Thyroid gland (tissue), 4 donors: ENCODE results near the gene CAMTA1. TPM values are rescaled to one million over a fixed set of nuclear protein-coding genes. Genes with fewer than 3 reads are reported as not detected.

ENCODE experiments used
- DNase-seq, 2 donors: peaks; one replicate each; pipeline ENCODE4 v3.0.0-alpha.2; 2019
- H3K27ac ChIP-seq, 3 donors: fragments of 200-600 bp; sonication (generic); 1 replicate in 2 of 3; 2 replicates in 1 of 3; pipeline ENCODE4 v1.5.1; 2016 to 2019; ENCODE audit warnings: mild to moderate bottlenecking in 1 of 3, moderate library complexity in 1 of 3
- H3K27me3 ChIP-seq: fragments of 200-600 bp; sonication (generic); one replicate; pipeline ENCODE4 v1.5.1; 2019
- H3K36me3 ChIP-seq, 2 donors: fragments of 200-600 bp; sonication (generic); one replicate each; pipeline ENCODE4 v1.5.1; 2016 to 2019
- H3K4me1 ChIP-seq, 2 donors: fragments of 200-600 bp; sonication (generic); one replicate each; pipeline ENCODE4 v1.5.1; 2017 to 2019
- H3K4me3 ChIP-seq, 3 donors: fragments of 200-600 bp; sonication (generic); replicated peaks in 1 of 3; 1 replicate in 2 of 3; 2 replicates in 1 of 3; pipeline ENCODE4 v1.5.1; 2016; ENCODE audit warnings: mild to moderate bottlenecking in 1 of 3
- H3K9me3 ChIP-seq: fragments of 200-600 bp; sonication (generic); one replicate; pipeline ENCODE4 v1.5.1; 2017
- CTCF ChIP-seq, 6 experiments: fragments of 200-600 bp in 3 of 6; fragments of 450-650 bp in 3 of 6; sonication (generic) in 3 of 6; IDR thresholded peaks; one replicate each; pipeline ENCODE4 v1.5.1; 2016 to 2019; ENCODE audit warnings: antibody characterized with exemption in 6 of 6, mild to moderate bottlenecking in 2 of 6, inconsistent platforms in 1 of 6, moderate library complexity in 1 of 6
- POLR2A ChIP-seq, 2 donors: fragments of 450-650 bp; IDR thresholded peaks; one replicate each; pipeline ENCODE4 v1.6.1; 2017; ENCODE audit warnings: antibody characterized with exemption in 2 of 2, mild to moderate bottlenecking in 2 of 2, moderate library complexity in 1 of 2
- WGBS, 2 donors: methylation state at CpG; one replicate each; pipeline ENCODE4 v1.1.5; 2017; 5-methylcytosine and 5-hydroxymethylcytosine counted together
- intact Hi-C: fragments of 100-400 bp; cut with DNase I; formaldehyde crosslinking; loops from one replicate; pipeline ENCODE4 v1.15.1; 2023
- total RNA-seq, 4 donors: library from RNA; depleted of rRNA; stranded (reverse); fragments of >200 nt; gene quantifications; one replicate each; pipeline ENCODE4 v1.2.3, GENCODE V29; 2016

The CAMTA1 gene
- total RNA-seq, 4 donors from 2014 or later = 63.9 to 124 (median 101) TPM

DNA sequence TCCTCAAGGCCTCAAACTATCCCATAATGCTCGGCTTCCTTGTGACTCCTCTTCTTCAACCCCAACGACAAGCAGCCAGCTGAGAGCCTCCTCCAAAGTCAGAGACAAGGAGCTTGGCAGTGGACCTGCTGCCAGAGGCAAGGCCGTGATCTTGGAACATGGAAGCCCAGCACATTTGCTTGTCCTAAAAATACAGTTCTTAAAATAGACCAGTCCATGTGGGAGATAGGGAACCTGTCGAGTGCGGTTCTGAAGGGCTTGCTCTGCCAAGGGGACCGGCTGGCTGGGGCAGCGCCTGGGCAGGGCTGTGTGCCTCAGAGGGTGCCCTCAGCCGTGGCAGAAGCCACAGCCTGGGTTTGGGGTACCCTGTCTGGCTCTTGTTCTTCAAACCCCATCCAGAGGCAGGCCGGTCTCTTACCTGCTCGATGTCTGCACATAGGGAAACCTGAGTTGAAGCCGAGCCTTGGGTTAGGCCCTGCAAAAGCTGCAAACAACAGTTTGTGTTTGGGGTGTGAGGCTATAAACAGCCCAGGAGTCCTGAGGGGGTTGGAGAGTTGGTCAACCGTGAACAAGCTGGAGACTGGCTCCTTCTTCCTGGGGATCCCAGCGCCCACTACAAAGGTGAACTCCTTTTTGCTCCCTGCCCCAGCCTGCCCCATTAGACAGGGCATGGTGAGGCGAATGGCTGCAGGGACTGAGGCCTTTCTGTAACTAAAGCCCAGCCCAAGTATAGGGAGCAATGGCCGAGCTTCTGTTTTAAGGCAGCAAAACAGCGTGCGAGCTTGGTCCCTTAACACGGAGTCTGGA is 228.8 kb downstream of the CAMTA1 start:
- H3K4me1 ChIP-seq = no peaks in the 10 kb centered on the region
- no peaks in the 10 kb centered on the region for H3K36me3 ChIP-seq
- no peak overlapping the region for H3K4me3 ChIP-seq
- DNase-seq = peak in 1 of 2 donors; percentile 6
- no peaks in the 10 kb centered on the region for H3K9me3 ChIP-seq
- intact Hi-C loops = no loop called here
- 63 to 64% methylated on average over 14 to 16 of the region's 18 CpGs for WGBS, 2 donors
- H3K27ac ChIP-seq = no peak overlapping the region
- TF ChIP-seq POLR2A (IDR thresholded peaks at IDR 0.05) (no peak), CTCF (IDR thresholded peaks at IDR 0.05) (no peak)
- H3K27me3 ChIP-seq = no peaks in the 10 kb centered on the region

DNA sequence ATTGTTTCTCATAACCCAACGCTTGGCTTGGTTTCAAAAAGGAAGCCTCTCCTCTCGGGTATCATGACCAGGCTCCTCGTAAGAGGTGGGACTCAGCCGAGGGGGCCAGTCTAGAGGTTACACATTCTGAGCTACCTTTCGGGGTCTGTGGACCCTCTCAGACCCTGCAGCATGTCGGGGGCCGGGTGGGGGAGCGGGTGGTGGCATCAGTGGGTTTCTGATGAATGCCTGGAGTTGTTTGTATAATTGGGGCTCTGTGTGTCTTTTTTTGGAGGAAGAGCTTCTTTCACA is 229.3 kb downstream of the CAMTA1 start:
- H3K4me1 ChIP-seq = no peaks in the 10 kb centered on the region
- no peak for DNase-seq
- intact Hi-C loops = no loop called here
- no peaks in the 10 kb centered on the region for H3K36me3 ChIP-seq
- no peak overlapping the region for H3K4me3 ChIP-seq
- 51 to 73% methylated on average over 8 of the region's 8 CpGs for WGBS, 2 donors
- no peak for TF ChIP-seq POLR2A (IDR thresholded peaks at IDR 0.05)
- no peak for TF ChIP-seq CTCF (IDR thresholded peaks at IDR 0.05)
- no peak overlapping the region for H3K27ac ChIP-seq
- H3K27me3 ChIP-seq = no peaks in the 10 kb centered on the region
- no peaks in the 10 kb centered on the region for H3K9me3 ChIP-seq

- no peak for DNase-seq
- 72 to 86% methylated on average over 7 of the region's 7 CpGs for WGBS, 2 donors
Measured at GRCh38 chr1:7015022-7015421, 229.8 kb downstream of the CAMTA1 start.

DNA sequence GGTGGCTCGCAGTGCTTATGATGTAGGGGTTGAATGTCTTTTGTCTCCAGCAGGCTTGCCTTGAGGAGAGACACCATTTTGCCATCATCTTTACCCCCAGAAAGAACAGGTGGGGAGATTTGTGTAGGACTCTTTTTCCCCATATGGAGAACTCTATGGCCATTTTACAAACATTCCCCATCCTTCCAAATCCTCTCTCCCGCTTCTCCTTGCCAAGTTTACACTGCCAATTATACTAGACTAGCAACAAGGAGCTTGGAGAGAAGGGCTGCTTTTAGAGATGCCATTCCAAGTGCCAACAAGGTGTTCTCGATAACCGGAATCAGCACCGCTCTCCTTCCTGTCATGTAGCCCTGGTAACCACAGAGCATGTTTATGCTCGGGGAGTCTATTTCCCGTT is 233.1 kb downstream of the CAMTA1 start:
- no peak for TF ChIP-seq CTCF (IDR thresholded peaks at IDR 0.05)
- no peaks in the 10 kb centered on the region for H3K36me3 ChIP-seq
- no peak overlapping the region for H3K27ac ChIP-seq
- no peaks in the 10 kb centered on the region for H3K27me3 ChIP-seq
- no peaks in the 10 kb centered on the region for H3K4me1 ChIP-seq
- no peaks in the 10 kb centered on the region for H3K9me3 ChIP-seq
- 71 to 85% methylated on average over 7 of the region's 7 CpGs for WGBS, 2 donors
- intact Hi-C loops = no loop called here
- no peak for DNase-seq
- no peak overlapping the region for H3K4me3 ChIP-seq

More at GRCh38 chr1:7015022-7015421, 229.8 kb downstream of the CAMTA1 start:
- Histone ChIP-seq H3K4me3 (no peak overlapping the region), H3K4me1 (no peaks in the 10 kb centered on the region), H3K27ac (no peak overlapping the region), H3K27me3 (no peaks in the 10 kb centered on the region), H3K9me3 (no peaks in the 10 kb centered on the region), H3K36me3 (no peaks in the 10 kb centered on the region)
- TF ChIP-seq CTCF (IDR thresholded peaks at IDR 0.05) (no peak), POLR2A (IDR thresholded peaks at IDR 0.05) (no peak)
- intact Hi-C loops = no loop called here

- H3K4me3 ChIP-seq = no peak overlapping the region
Measured at GRCh38 chr1:7018826-7019225, 233.6 kb downstream of the CAMTA1 start.

More at GRCh38 chr1:7018826-7019225, 233.6 kb downstream of the CAMTA1 start:
- no peaks in the 10 kb centered on the region for H3K36me3 ChIP-seq
- H3K9me3 ChIP-seq = no peaks in the 10 kb centered on the region
- H3K4me1 ChIP-seq = no peaks in the 10 kb centered on the region
- intact Hi-C loops = no loop called here
- 84 to 91% methylated on average over 14 of the region's 14 CpGs for WGBS, 2 donors
- TF ChIP-seq POLR2A (IDR thresholded peaks at IDR 0.05) = no peak
- TF ChIP-seq CTCF (IDR thresholded peaks at IDR 0.05) = no peak
- no peak overlapping the region for H3K27ac ChIP-seq
- H3K27me3 ChIP-seq = no peaks in the 10 kb centered on the region
- DNase-seq = no peak
